AG09319 (cell line): Measurements from ENCODE around the gene PPP2R2D.
A peak's percentile ranks its signal among the peaks of the same experiment; 100 is the strongest.

Experiments used
- DNase-seq: peaks from one replicate; pipeline ENCODE4 v3.0.0-alpha.2; 2010; ENCODE audit warnings: low read depth; ENCODE audit errors: extremely low read depth
- CTCF ChIP-seq: IDR thresholded peaks from 2 replicates; pipeline ENCODE4 v1.5.1; 2011; ENCODE audit warnings: low read depth, mild to moderate bottlenecking, inconsistent platforms, low read length, moderate library complexity

The PPP2R2D gene

GRCh38 chr10:131994435-131994834 is 93.6 kb downstream of the PPP2R2D start:
- TF ChIP-seq CTCF: no peak
- DNase-seq: no peak

- DNase-seq: no peak
Observed at GRCh38 chr10:131996466-131997365, 95.9 kb downstream of the PPP2R2D start.

GRCh38 chr10:131997366-131998049 is 96.7 kb downstream of the PPP2R2D start:
- peak; percentile 74 for DNase-seq
- TF ChIP-seq CTCF: no peak

More at GRCh38 chr10:131996466-131997365, 95.9 kb downstream of the PPP2R2D start:
- TF ChIP-seq CTCF: no peak

GRCh38 chr10:131998050-131998844 is 97.4 kb downstream of the PPP2R2D start:
- no peak for TF ChIP-seq CTCF
- no peak for DNase-seq

GRCh38 chr10:131998845-131999681 is 98.3 kb downstream of the PPP2R2D start:
- no peak for TF ChIP-seq CTCF
- DNase-seq: no peak

GRCh38 chr10:132001238-132001972 is 100.6 kb downstream of the PPP2R2D start:
- no peak for DNase-seq
- no peak; the same call in 1 of the 2 replicates for TF ChIP-seq CTCF
